Stimulated activated CD4-positive, alpha-beta T cell treated with anti-CD3 and anti-CD28 coated beads, Interleukin-12 subunit alpha, Interleukin-12 subunit beta, amount 100 ng/mL, for 48 hours (primary cell): ENCODE data around the gene PLA2G15.
"Not testable (repeated sequence)": the region's sequence is repeated elsewhere in the genome, so short reads cannot be mapped to it uniquely, and the experiment has no call there.

Experiments used
- DNase-seq, 3 donors: peaks; one replicate each; pipeline ENCODE4 v3.0.0-alpha.2; 2020; ENCODE audit warnings: low read depth in 2 of 3, low spot score in 1 of 3

Gene PLA2G15

GRCh38 chr16:68275611-68276191, 30.5 kb downstream of the PLA2G15 start:
- DNase-seq: no peak

- no peak for DNase-seq
These were observed 31.1 kb downstream of the PLA2G15 start for GRCh38 chr16:68276223-68276622.

GRCh38 chr16:68279726-68280558, 34.8 kb downstream of the PLA2G15 start:
- DNase-seq: no peak

- no peak for DNase-seq
These were observed 36.3 kb downstream of the PLA2G15 start for GRCh38 chr16:68281368-68282063.

GRCh38 chr16:68282064-68282452, 36.9 kb downstream of the PLA2G15 start:
- no peak for DNase-seq

- DNase-seq: no peak
These were observed 38.2 kb downstream of the PLA2G15 start for GRCh38 chr16:68283346-68283745.

GRCh38 chr16:68283801-68284598, 38.8 kb downstream of the PLA2G15 start:
- DNase-seq: no peak

- no peak for DNase-seq
These were observed 39.7 kb downstream of the PLA2G15 start for GRCh38 chr16:68284847-68285246.

GRCh38 chr16:68285683-68286082, 40.5 kb downstream of the PLA2G15 start:
- no peak for DNase-seq

- no peak for DNase-seq
These were observed 41.2 kb downstream of the PLA2G15 start for GRCh38 chr16:68286153-68287074.

GRCh38 chr16:68287276-68288251, 42.4 kb downstream of the PLA2G15 start:
- DNase-seq: no peak

- no peak for DNase-seq
These were observed 43.1 kb downstream of the PLA2G15 start for GRCh38 chr16:68288252-68288650.

- DNase-seq: not testable (repeated sequence)
These were observed 43.6 kb downstream of the PLA2G15 start for GRCh38 chr16:68288796-68289195.

- no peak for DNase-seq
These were observed 44.0 kb downstream of the PLA2G15 start for GRCh38 chr16:68289202-68289601.

GRCh38 chr16:68289621-68290329, 44.6 kb downstream of the PLA2G15 start:
- peak; percentile 46 to 55 (median 54) for DNase-seq

- DNase-seq: no peak
These were observed 45.3 kb downstream of the PLA2G15 start for GRCh38 chr16:68290450-68290849.

GRCh38 chr16:68291227-68291626, 46.1 kb downstream of the PLA2G15 start:
- DNase-seq: no peak

- DNase-seq: no peak
These were observed 47.3 kb downstream of the PLA2G15 start for GRCh38 chr16:68292425-68292824.
